Fibroblast of villous mesenchyme (primary cell): ENCODE results near the gene RNF220. TPM values are rescaled to one million over a fixed set of nuclear protein-coding genes. Genes with fewer than 3 reads are reported as not detected.

Experiments
- DNase-seq: peaks from one replicate; pipeline ENCODE4 v3.0.0-alpha.2; 2010; ENCODE audit warnings: low read depth
- H3K4me3 ChIP-seq: 2 replicates; pipeline ENCODE4 v1.5.1; 2011; ENCODE audit warnings: low read depth, mild to moderate bottlenecking, low read length
- total RNA-seq: library from RNA; depleted of rRNA; stranded (reverse); fragments of >200 nt; gene quantifications from 2 replicates; pipeline ENCODE4 v1.2.3, GENCODE V29; 2012
- TF ChIP-seq, protein P1 (sequence below): IDR thresholded peaks from 2 replicates; pipeline ENCODE4 v1.5.1; 2012; ENCODE audit warnings: low read depth, mild to moderate bottlenecking, low read length; ENCODE audit not compliant: insufficient read depth

The RNF220 gene
- total RNA-seq, 1 donor = 47.5 TPM

DNA sequence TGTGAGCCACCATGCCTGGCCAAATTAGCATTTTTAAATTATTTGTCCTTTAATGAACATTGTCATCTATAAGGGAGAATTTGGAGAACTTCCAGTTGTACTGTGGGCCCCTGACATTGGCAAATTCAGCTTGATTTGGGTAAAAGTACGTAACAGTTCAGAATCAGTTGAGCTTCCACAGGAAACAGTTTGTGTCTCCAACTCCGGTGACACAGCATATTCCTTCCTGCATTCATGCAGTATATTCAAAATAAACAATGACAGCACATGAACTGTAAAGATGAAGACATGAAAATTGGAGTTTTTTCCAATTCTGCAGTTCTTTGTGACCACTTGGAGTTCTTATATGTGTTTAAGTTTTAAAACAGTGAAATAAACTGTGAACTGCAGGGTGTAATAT is 28.2 kb downstream of the RNF220 start:
- H3K4me3 ChIP-seq = no peak overlapping the region
- TF ChIP-seq, protein P1, sequence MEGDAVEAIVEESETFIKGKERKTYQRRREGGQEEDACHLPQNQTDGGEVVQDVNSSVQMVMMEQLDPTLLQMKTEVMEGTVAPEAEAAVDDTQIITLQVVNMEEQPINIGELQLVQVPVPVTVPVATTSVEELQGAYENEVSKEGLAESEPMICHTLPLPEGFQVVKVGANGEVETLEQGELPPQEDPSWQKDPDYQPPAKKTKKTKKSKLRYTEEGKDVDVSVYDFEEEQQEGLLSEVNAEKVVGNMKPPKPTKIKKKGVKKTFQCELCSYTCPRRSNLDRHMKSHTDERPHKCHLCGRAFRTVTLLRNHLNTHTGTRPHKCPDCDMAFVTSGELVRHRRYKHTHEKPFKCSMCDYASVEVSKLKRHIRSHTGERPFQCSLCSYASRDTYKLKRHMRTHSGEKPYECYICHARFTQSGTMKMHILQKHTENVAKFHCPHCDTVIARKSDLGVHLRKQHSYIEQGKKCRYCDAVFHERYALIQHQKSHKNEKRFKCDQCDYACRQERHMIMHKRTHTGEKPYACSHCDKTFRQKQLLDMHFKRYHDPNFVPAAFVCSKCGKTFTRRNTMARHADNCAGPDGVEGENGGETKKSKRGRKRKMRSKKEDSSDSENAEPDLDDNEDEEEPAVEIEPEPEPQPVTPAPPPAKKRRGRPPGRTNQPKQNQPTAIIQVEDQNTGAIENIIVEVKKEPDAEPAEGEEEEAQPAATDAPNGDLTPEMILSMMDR = no peak
- no peak for DNase-seq

DNA sequence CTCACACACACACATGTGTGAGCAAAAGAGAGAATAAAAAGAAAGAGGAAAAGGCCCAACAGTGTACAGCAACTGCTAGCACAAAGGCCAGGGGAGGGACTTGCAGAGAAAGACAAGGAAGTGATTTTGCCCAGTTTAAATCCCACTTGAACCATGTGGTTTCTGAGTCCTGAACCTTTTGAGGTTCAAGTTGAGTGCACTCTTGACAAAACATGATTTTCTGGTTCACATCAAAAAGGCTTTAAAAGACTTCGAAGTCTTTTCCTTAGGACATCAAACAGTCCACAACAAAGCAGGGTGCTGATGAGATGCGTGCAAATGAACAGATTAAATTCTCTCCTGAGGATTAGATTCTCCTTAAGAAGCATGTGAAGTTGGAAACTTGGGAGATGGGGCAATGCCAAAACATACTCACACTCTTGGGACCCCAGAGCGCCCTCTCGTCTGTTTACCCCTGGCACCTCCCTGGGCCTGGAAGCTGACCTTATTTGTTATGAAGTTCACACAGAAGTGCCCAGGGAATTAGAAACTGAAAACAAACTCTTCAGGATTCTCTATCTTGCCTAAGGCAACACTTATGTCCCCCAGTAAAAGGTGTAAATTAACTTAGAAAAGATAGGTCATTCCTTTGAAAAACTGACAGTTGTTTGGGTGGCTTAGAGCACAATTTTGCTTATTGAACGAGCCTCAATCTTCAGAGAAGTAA is 31.5 kb downstream of the RNF220 start:
- TF ChIP-seq, protein P1 = no peak
- DNase-seq = no peak
- H3K4me3 ChIP-seq = no peak overlapping the region

DNA sequence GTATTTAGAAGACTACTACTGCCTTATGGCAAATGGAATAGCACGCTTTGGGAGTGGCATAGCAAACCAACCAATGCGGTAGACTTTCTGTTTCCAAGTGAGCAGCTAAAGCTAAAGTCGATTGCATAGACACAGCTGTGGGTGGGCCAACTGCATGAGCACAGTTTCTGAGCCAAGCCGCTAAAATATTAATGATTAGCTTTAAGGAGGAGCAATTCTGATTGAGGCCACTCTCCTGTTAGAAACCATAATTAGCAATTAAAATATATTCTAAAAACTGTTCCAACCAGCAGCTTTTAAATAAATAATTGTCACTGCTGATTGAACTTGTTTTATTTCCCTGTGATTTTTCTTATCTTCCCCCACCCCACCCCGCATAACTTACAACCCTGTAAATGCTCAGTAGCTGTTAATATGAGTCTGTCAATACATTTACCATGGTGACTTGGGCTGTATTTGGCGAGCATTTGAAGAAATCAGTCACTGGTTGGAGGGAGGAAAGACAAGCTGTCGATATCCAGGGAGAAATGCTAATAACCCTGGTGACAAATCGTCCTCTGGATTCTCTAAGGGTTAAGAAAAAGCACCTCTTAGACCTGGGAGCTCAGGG is 32.2 kb downstream of the RNF220 start:
- TF ChIP-seq, protein P1 = no peak
- no peak for DNase-seq

DNA sequence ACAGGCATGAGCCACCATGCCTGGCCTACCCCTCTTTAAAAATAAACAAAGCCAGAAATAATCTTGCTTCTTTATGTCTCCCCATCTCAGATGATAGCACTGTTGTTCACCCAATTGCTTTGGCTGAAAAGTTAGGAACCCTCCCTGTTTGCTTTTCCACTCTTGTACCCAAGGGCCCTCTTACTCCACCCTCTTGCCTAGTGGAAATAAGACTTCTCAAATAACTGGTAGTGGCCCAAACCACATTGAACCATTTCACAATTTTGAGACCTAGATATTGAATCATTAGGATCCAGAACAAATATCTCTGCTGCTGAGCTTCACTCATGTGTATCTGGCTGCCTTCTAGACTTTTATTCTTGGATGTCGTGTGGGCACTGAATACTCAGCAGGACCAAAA is 37.7 kb downstream of the RNF220 start:
- TF ChIP-seq, protein P1 = no peak
- no peak for DNase-seq
- H3K4me3 ChIP-seq = no peak overlapping the region

More for the DNA sequence above, 32.2 kb downstream of the RNF220 start:
- no peak overlapping the region for H3K4me3 ChIP-seq

DNA sequence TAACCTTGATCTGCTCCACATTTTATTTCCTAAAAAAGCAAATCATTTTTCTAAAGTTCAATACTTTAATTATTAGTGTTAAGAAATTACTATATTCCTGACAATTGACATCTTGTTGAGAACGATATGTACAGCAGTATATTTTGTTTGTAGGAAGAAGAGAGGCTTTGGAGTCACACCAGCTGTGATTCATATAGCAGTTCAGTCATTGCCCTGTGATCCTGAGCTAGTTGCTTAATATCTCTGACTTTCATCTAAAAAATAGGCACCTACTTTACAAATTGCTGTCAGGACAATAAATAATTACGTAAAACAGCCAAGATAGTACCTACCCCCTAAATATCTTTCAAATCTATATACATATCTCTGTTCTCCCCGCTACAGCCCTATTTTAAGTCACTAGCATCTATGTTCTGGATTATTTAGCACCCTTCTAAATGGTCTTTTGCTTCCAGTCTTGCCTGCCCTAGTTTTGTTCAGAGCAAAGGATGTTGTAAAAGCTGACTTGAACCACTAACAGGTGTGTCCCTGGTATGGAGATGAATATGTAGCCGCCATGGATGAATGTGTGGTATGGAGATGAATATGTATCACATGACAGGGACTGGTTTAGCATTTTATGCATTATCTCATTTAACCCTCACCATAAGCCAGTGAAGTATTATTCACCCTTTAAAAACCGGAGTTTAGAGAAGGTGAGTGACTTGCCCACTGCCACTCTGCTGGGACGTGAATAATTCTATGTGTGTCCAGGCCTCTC is 42.2 kb downstream of the RNF220 start:
- H3K4me3 ChIP-seq = no peak overlapping the region
- peak; percentile 5 for DNase-seq

DNA sequence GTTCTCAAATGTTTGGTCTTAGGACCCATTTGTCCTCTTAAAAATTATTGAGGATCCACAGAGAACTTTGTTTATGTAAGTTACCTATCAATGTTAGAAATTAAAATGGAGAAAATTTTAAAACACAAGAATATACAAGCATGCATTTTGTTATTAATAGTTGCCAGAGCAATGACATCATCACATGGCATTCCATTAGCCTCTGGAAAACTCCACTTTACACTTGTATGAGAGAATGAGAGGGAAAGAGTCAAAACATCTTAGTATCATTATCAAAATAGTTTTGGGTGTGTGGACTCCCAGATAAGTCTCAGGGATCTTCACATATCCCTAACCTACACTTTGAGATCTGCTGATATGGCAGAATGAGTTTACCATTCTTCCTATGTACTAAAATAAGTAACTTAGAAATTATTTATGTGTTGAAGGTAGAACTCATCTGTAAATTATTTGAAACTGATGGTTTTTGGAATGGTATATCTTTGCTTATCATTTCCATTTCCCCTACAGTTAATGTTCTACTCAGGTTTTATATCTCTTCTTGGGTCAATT is 48.8 kb downstream of the RNF220 start:
- TF ChIP-seq, protein P1 = no peak
- no peak for DNase-seq
- no peak overlapping the region for H3K4me3 ChIP-seq

More for the DNA sequence above, 42.2 kb downstream of the RNF220 start:
- TF ChIP-seq, protein P1 = no peak
